ENCODE measurements around the gene CITED4. TPM values are rescaled to one million over a fixed set of nuclear protein-coding genes. Genes with fewer than 3 reads are reported as not detected.

CITED4 gene
- total RNA-seq, 1 experiment from 2014 or later = 7.8 TPM

GRCh38 chr1:40820911-40821693, 41.1 kb downstream of the CITED4 start:
- no peaks in the 10 kb centered on the region for H3K4me1 ChIP-seq (ENCODE audit: control insufficient read depth in 1 of 2, insufficient read depth in 2 of 2, low read length in 2 of 2)
- TF ChIP-seq ZFX (IDR thresholded peaks at IDR 0.05) (no peak), TCF7L2 (IDR thresholded peaks at IDR 0.05; ENCODE audit: borderline replicate concordance, extremely low read depth, insufficient read depth, insufficient read length) (no peak), ZBTB33 (IDR thresholded peaks at IDR 0.05; ENCODE audit: extremely low read depth, insufficient replicate concordance, low read length) (no peak), CEBPB (IDR thresholded peaks at IDR 0.05; ENCODE audit: low read depth) (no peak), MAX (IDR thresholded peaks at IDR 0.05) (no peak), REST (IDR thresholded peaks at IDR 0.05; ENCODE audit: low read depth) (no peak), SRF (IDR thresholded peaks at IDR 0.05; ENCODE audit: low read depth) (no peak), EZH2phosphoT487 (IDR thresholded peaks at IDR 0.05; ENCODE audit: borderline replicate concordance) (no peak), POLR2AphosphoS5 (IDR thresholded peaks at IDR 0.05; ENCODE audit: low read depth, low read length) (no peak), FOSL1 (IDR thresholded peaks at IDR 0.05; ENCODE audit: low read depth) (no peak), YY1 (IDR thresholded peaks at IDR 0.05; ENCODE audit: extremely low read depth, insufficient replicate concordance, low read depth, low read length) (no peak), JUND (IDR thresholded peaks at IDR 0.05) (no peak), SIN3A (IDR thresholded peaks at IDR 0.05; ENCODE audit: low read depth) (no peak), EGR1 (IDR thresholded peaks at IDR 0.05; ENCODE audit: low read depth) (no peak), POLR2A (IDR thresholded peaks at IDR 0.05; ENCODE audit: borderline replicate concordance, extremely low read depth, insufficient read depth, insufficient read length) (no peak), RAD21 (IDR thresholded peaks at IDR 0.05; ENCODE audit: low read depth) (no peak), ZNF274 (IDR thresholded peaks at IDR 0.05; ENCODE audit: low read depth, low read length) (no peak), EZH2 (IDR thresholded peaks at IDR 0.05) (no peak)
- TF ChIP-seq, protein P1, sequence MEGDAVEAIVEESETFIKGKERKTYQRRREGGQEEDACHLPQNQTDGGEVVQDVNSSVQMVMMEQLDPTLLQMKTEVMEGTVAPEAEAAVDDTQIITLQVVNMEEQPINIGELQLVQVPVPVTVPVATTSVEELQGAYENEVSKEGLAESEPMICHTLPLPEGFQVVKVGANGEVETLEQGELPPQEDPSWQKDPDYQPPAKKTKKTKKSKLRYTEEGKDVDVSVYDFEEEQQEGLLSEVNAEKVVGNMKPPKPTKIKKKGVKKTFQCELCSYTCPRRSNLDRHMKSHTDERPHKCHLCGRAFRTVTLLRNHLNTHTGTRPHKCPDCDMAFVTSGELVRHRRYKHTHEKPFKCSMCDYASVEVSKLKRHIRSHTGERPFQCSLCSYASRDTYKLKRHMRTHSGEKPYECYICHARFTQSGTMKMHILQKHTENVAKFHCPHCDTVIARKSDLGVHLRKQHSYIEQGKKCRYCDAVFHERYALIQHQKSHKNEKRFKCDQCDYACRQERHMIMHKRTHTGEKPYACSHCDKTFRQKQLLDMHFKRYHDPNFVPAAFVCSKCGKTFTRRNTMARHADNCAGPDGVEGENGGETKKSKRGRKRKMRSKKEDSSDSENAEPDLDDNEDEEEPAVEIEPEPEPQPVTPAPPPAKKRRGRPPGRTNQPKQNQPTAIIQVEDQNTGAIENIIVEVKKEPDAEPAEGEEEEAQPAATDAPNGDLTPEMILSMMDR (IDR thresholded peaks at IDR 0.05 in 2 of 3, conservative IDR thresholded peaks at IDR 0.05 in 1 of 3; ENCODE audit: borderline replicate concordance in 1 of 3, insufficient read depth in 1 of 3, low read depth in 2 of 3, low read length in 2 of 3) = no peak
- TF ChIP-seq, protein P2, sequence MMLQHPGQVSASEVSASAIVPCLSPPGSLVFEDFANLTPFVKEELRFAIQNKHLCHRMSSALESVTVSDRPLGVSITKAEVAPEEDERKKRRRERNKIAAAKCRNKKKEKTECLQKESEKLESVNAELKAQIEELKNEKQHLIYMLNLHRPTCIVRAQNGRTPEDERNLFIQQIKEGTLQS (IDR thresholded peaks at IDR 0.05) = no peak
- H4K20me1 ChIP-seq (ENCODE audit: insufficient read depth) = no peaks in the 10 kb centered on the region
- H3K9me2 ChIP-seq (ENCODE audit: insufficient read depth) = no peaks in the 10 kb centered on the region
- ChIA-PET CTCF (no interaction called here), POLR2A (no interaction called here), RAD21 (ENCODE audit: low non-redundant PET in 1 of 2, low total read pairs in 2 of 2, uncharacterized antibody in 2 of 2, unreplicated experiment in 2 of 2) (no interaction called here)
- no peak overlapping the region for H3K27ac ChIP-seq (ENCODE audit: low read depth, low read length)
- no peak for DNase-seq (ENCODE audit: low read depth, low spot score)
- no peak for ATAC-seq
- intact Hi-C loops (cut with micrococcal nuclease) = no loop called here
- no peak overlapping the region for H3K9ac ChIP-seq (ENCODE audit: low read length)
- H3K79me2 ChIP-seq (ENCODE audit: insufficient read depth, low read length) = no peaks in the 10 kb centered on the region
- no peak overlapping the region for H3K4me3 ChIP-seq (replicated peaks in 1 of 2; ENCODE audit: low read depth in 1 of 2, low read length in 2 of 2)
- H3K27me3 ChIP-seq (ENCODE audit: insufficient read depth, low read length) = no peaks in the 10 kb centered on the region
- no peak overlapping the region for H3K4me2 ChIP-seq (ENCODE audit: low read length)
- BruUV-seq (replicated peaks) = no TSS peak
- H2AFZ ChIP-seq (ENCODE audit: low read depth, low read length, poor library complexity, severe bottlenecking) = no peak overlapping the region
- H3K9me3 ChIP-seq (ENCODE audit: control insufficient read depth in 1 of 2, insufficient read depth in 1 of 2, low read depth in 1 of 2, low read length in 2 of 2) = no peaks in the 10 kb centered on the region
- 0 out of 4 replicates have a peak, but pooled peaks cover 0 to 4% of the 10 kb centered on the region in 2 experiments for H3K36me3 ChIP-seq (ENCODE audit: control insufficient read depth in 1 of 2, insufficient read depth in 2 of 2, low read length in 2 of 2)

Measured in HCT116 (cell line).